ENCODE results near the gene TDRD6.

The TDRD6 gene

GRCh38 chr6:46684771-46685170, 2.9 kb upstream of the TDRD6 start:
- FAIRE-seq: no peak

- no peak for FAIRE-seq
Measured at GRCh38 chr6:46688117-46688965, 656 bp downstream of the TDRD6 start.

GRCh38 chr6:46688966-46689335, 1.3 kb downstream of the TDRD6 start:
- FAIRE-seq: no peak

- no peak for FAIRE-seq
Measured at GRCh38 chr6:46689657-46690056, 2.0 kb downstream of the TDRD6 start.

GRCh38 chr6:46690141-46690755, 2.6 kb downstream of the TDRD6 start:
- FAIRE-seq: no peak

- no peak for FAIRE-seq
Measured at GRCh38 chr6:46690911-46691451, 3.3 kb downstream of the TDRD6 start.

GRCh38 chr6:46699970-46700369, 12.3 kb downstream of the TDRD6 start:
- no peak for FAIRE-seq

GRCh38 chr6:46704562-46704961, 16.9 kb downstream of the TDRD6 start:
- no peak for FAIRE-seq

- no peak for FAIRE-seq
Measured at GRCh38 chr6:46706464-46706863, 18.8 kb downstream of the TDRD6 start.

- FAIRE-seq: no peak
Measured at GRCh38 chr6:46711491-46711890, 23.8 kb downstream of the TDRD6 start.

- no peak for FAIRE-seq
Measured at GRCh38 chr6:46715141-46715540, 27.5 kb downstream of the TDRD6 start.

- no peak for FAIRE-seq
Measured at GRCh38 chr6:46719099-46719498, 31.4 kb downstream of the TDRD6 start.

GRCh38 chr6:46720401-46720800, 32.7 kb downstream of the TDRD6 start:
- no peak for FAIRE-seq

- FAIRE-seq: no peak
Measured at GRCh38 chr6:46729787-46730326, 42.2 kb downstream of the TDRD6 start.

- FAIRE-seq: no peak
Measured at GRCh38 chr6:46730921-46731461, 43.3 kb downstream of the TDRD6 start.

- FAIRE-seq: no peak
Measured at GRCh38 chr6:46733341-46733801, 45.7 kb downstream of the TDRD6 start.

- no peak for FAIRE-seq
Measured at GRCh38 chr6:46734867-46735719, 47.4 kb downstream of the TDRD6 start, which contains the start of gene PLA2G7. Gene PLA2G7 (minus strand): TSS chr6:46735375. CDS start chr6:46722891, 12,484 bp downstream.

GRCh38 chr6:46735720-46736031, 48.0 kb downstream of the TDRD6 start:
- no peak for FAIRE-seq

- no peak for FAIRE-seq
Measured at GRCh38 chr6:46736906-46737305, 49.2 kb downstream of the TDRD6 start.

GRCh38 chr6:46741482-46741881, 53.8 kb downstream of the TDRD6 start:
- FAIRE-seq: no peak

- FAIRE-seq: no peak
Measured at GRCh38 chr6:46741910-46742309, 54.2 kb downstream of the TDRD6 start.

- no peak for FAIRE-seq
Measured at GRCh38 chr6:46743425-46744158, 55.9 kb downstream of the TDRD6 start.
